ENCODE results near the gene RHBDF2. TPM values are rescaled to one million over a fixed set of nuclear protein-coding genes. Genes with fewer than 3 reads are reported as not detected.

The RHBDF2 gene
- total RNA-seq, 1 donor: 1.4 TPM

- no peak for DNase-seq (ENCODE audit: low read depth)
- TF ChIP-seq CTCF (IDR thresholded peaks at IDR 0.05; ENCODE audit: insufficient read depth, low read length): no peak
- H3K4me3 ChIP-seq (ENCODE audit: low read depth, low read length): no peak overlapping the region
These were observed 55.4 kb downstream of the RHBDF2 start for GRCh38 chr17:76445697-76446448.

GRCh38 chr17:76444518-76445311, 56.5 kb downstream of the RHBDF2 start:
- no peak overlapping the region for H3K4me3 ChIP-seq (ENCODE audit: low read depth, low read length)
- TF ChIP-seq CTCF (IDR thresholded peaks at IDR 0.05; ENCODE audit: insufficient read depth, low read length): no peak
- DNase-seq (ENCODE audit: low read depth): peak; percentile 33

DNA sequence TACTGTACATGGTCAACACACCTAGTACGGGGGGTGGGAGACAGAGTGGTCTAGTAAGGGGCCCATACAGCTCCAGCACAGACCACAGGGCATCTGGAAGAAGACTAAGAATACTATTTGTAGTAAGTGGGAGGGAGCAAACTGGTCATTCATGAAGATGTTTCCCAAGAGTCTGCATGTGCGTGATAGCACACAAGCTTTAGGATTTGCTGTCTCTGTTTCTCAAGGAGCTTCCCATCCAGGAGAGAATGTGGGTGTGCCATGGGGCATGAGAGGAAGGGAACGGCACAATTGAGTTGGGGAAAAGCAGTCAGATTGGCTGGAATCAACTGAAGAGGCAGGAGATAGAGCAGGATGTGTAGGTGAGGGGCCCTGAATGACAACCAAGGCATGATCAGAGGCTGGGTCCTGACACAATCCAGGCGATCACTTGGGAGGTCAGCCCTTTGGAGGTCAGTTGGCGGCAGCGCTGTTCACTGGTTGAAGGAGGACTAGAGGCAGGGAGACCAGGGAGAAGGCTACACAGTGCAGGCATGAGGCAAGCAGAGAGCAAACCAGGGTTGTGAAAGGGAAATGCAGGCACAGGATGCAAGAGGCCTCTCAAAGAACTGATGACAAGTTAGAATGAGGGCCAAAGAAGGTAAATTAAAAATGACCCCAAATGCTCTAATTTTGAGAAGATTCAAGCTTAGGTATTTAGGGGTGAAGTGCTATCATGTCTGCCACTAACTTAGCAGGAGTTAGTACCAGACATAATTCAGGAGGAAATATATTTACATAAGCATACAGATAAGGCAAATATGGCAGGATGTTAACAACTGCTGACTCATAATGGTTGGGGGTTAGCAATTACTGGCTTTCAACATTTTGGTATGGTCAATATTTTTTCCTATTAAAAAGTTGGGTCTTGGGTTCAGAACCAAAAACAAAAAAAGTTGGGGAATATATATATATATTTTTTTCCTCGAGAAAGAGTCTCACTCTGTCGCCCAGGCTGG, 58.6 kb downstream of the RHBDF2 start:
- no peak overlapping the region for H3K4me3 ChIP-seq (ENCODE audit: low read depth, low read length)
- TF ChIP-seq CTCF (IDR thresholded peaks at IDR 0.05; ENCODE audit: insufficient read depth, low read length): no peak
- peak; percentile 46 for DNase-seq (ENCODE audit: low read depth)

DNA sequence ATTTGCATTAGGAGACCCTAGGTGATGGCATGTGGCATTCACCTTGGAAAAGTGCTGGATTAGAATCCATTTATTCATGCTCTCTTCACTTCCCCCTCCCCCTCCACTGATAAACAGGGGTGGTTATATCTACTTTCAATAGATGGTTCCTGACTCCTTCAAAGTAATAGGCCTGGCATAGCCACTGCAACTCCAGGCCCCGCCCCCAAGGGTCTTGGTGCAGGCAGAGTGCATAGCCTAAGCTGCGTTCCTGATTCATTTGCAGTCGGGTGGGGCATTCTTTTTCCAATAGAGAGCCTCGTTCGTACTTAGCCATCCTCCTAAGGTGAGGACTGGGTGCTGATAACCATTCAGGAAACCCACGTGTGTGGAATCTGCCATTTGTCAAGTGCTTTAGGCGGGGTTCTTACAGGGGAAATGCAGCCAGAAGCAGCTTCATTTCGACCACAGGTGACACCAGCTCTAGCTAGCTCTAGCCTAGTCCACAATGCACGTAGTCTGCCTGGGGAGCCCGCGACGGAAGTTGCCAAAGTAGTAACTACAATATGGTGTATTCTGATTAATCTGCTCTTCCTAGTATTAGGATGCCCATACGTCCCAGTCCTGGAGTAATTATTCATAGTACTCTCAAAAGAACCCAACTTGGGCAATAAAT, 59.4 kb downstream of the RHBDF2 start:
- H3K4me3 ChIP-seq (ENCODE audit: low read depth, low read length): no peak overlapping the region
- no peak for DNase-seq (ENCODE audit: low read depth)
- no peak for TF ChIP-seq CTCF (IDR thresholded peaks at IDR 0.05; ENCODE audit: insufficient read depth, low read length)

DNA sequence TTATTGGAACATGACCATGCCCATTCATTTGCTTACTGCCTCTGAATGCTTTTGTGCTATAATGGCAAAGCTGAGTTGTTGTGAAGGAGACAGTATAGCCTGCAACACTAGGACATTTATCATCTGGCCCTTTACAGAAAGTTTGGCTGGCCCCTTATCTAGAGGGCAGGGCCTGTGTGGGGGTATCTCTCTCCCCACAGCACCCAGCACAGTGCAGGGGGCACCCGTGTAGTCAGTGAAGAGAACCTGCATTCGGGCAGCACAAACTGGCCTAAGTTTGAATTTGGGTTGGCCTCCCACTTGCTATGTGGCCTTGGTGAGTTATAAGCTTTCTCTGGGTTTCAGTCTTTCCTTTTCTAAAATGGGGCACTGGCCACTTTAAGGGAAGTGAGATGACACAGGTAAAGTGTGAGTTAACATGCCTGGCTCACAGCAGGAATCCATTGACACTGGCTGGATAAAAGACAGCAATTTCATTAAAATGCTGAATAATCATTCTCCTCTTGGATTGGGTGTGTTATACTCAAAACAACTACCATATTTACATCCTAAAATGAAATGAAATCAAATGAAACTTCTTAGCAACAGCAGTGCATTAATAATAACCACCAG, 60.4 kb downstream of the RHBDF2 start:
- TF ChIP-seq CTCF (IDR thresholded peaks at IDR 0.05; ENCODE audit: insufficient read depth, low read length): no peak

More for the DNA sequence above, 60.4 kb downstream of the RHBDF2 start:
- DNase-seq (ENCODE audit: low read depth): no peak
- no peak overlapping the region for H3K4me3 ChIP-seq (ENCODE audit: low read depth, low read length)

All from fibroblast of the aortic adventitia (primary cell).